Calu3 (cell line): ENCODE results near the gene CSTB. TPM values are rescaled to one million over a fixed set of nuclear protein-coding genes. Genes with fewer than 3 reads are reported as not detected.

Source experiments
- BruUV-seq: library from RNA; stranded (reverse); fragments of 400-500 nt; replicated peaks from 2 replicates; lab custom pipeline; 2021; lab: Mats Ljungman, UMichigan
- CTCF ChIA-PET: fragments of 300-600 bp; sonication (Branson Sonifier 250); formaldehyde crosslinking; loops from one replicate; lab custom pipeline; 2022; ENCODE audit warnings: antibody characterized with exemption; lab: Charles Lee
- DNase-seq: peaks from one replicate; pipeline ENCODE4 v3.0.0; 2022
- H3K27ac Mint-ChIP-seq: one replicate; pipeline ENCODE4 v1.8.0; 2022; ENCODE audit warnings: mixed read lengths; ENCODE audit not compliant: unreplicated experiment
- H3K27me3 Mint-ChIP-seq: one replicate; pipeline ENCODE4 v1.8.0; 2022; ENCODE audit warnings: mixed read lengths; ENCODE audit not compliant: unreplicated experiment
- H3K36me3 Mint-ChIP-seq: one replicate; pipeline ENCODE4 v1.8.0; 2022; ENCODE audit warnings: mild to moderate bottlenecking, moderate library complexity, mixed read lengths; ENCODE audit not compliant: insufficient read depth, unreplicated experiment
- H3K4me1 Mint-ChIP-seq: one replicate; pipeline ENCODE4 v1.8.0; 2022; ENCODE audit warnings: mild to moderate bottlenecking, low read depth, mixed read lengths; ENCODE audit not compliant: unreplicated experiment
- H3K4me3 Mint-ChIP-seq: one replicate; pipeline ENCODE4 v1.8.0; 2022; ENCODE audit warnings: mild to moderate bottlenecking, low read depth, moderate library complexity, mixed read lengths; ENCODE audit not compliant: unreplicated experiment
- H3K9me3 Mint-ChIP-seq: one replicate; pipeline ENCODE4 v1.8.0; 2022; ENCODE audit warnings: low read depth, mixed read lengths; ENCODE audit not compliant: unreplicated experiment
- intact Hi-C: fragments of 100-400 bp; cut with micrococcal nuclease; formaldehyde crosslinking; loops from one replicate; pipeline ENCODE4 v1.10.0; 2022; ENCODE audit not compliant: unreplicated experiment
- total RNA-seq: library from RNA; stranded (reverse); gene quantifications from 2 replicates; pipeline ENCODE4 v1.2.3, GENCODE V29; 2022
- TF ChIP-seq, protein P1 (sequence below): fragments of 200-600 bp; IDR thresholded peaks from one replicate; pipeline ENCODE4 v1.8.0; 2022; ENCODE audit warnings: antibody characterized with exemption; ENCODE audit not compliant: unreplicated experiment

CSTB gene
- total RNA-seq, 1 experiment from 2014 or later: 105 TPM

GRCh38 chr21:43766734-43767497 is 9.2 kb downstream of the CSTB start:
- TF ChIP-seq, protein P1, sequence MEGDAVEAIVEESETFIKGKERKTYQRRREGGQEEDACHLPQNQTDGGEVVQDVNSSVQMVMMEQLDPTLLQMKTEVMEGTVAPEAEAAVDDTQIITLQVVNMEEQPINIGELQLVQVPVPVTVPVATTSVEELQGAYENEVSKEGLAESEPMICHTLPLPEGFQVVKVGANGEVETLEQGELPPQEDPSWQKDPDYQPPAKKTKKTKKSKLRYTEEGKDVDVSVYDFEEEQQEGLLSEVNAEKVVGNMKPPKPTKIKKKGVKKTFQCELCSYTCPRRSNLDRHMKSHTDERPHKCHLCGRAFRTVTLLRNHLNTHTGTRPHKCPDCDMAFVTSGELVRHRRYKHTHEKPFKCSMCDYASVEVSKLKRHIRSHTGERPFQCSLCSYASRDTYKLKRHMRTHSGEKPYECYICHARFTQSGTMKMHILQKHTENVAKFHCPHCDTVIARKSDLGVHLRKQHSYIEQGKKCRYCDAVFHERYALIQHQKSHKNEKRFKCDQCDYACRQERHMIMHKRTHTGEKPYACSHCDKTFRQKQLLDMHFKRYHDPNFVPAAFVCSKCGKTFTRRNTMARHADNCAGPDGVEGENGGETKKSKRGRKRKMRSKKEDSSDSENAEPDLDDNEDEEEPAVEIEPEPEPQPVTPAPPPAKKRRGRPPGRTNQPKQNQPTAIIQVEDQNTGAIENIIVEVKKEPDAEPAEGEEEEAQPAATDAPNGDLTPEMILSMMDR: no peak
- CTCF ChIA-PET: no interaction called here
- H3K27me3 Mint-ChIP-seq: no peaks in the 10 kb centered on the region
- DNase-seq: no peak
- H3K36me3 Mint-ChIP-seq: peaks cover 56% of the 10 kb centered on the region
- no peaks in the 10 kb centered on the region for H3K9me3 Mint-ChIP-seq
- peaks cover 19% of the 10 kb centered on the region for H3K4me1 Mint-ChIP-seq
- no TSS peak for BruUV-seq
- H3K4me3 Mint-ChIP-seq: no peak overlapping the region
- peak overlapping the region; percentile 99 for H3K27ac Mint-ChIP-seq
- intact Hi-C loops: no loop called here

- no peak overlapping the region for H3K4me3 Mint-ChIP-seq
- TF ChIP-seq, protein P1: no peak
- H3K27ac Mint-ChIP-seq: peak overlapping the region; percentile 44
- intact Hi-C loops: no loop called here
- H3K27me3 Mint-ChIP-seq: no peaks in the 10 kb centered on the region
- H3K36me3 Mint-ChIP-seq: peaks cover 52% of the 10 kb centered on the region
- CTCF ChIA-PET: no interaction called here
- BruUV-seq: no TSS peak
- no peak for DNase-seq
- H3K9me3 Mint-ChIP-seq: no peaks in the 10 kb centered on the region
- H3K4me1 Mint-ChIP-seq: peaks cover 19% of the 10 kb centered on the region
Observed at GRCh38 chr21:43764576-43765495, 11.3 kb downstream of the CSTB start.

GRCh38 chr21:43763901-43764523 is 12.1 kb downstream of the CSTB start:
- peaks cover 47% of the 10 kb centered on the region for H3K36me3 Mint-ChIP-seq
- H3K4me3 Mint-ChIP-seq: no peak overlapping the region
- H3K4me1 Mint-ChIP-seq: peaks cover 16% of the 10 kb centered on the region
- CTCF ChIA-PET: no interaction called here
- no peaks in the 10 kb centered on the region for H3K27me3 Mint-ChIP-seq
- no peak for DNase-seq
- BruUV-seq: no TSS peak
- no peaks in the 10 kb centered on the region for H3K9me3 Mint-ChIP-seq
- intact Hi-C loops: no loop called here
- H3K27ac Mint-ChIP-seq: no peak overlapping the region
- TF ChIP-seq, protein P1: no peak

- Mint-ChIP-seq H3K4me3 (no peak overlapping the region), H3K27ac (no peak overlapping the region), H3K27me3 (no peaks in the 10 kb centered on the region), H3K9me3 (no peaks in the 10 kb centered on the region), H3K4me1 (peaks cover 1% of the 10 kb centered on the region), H3K36me3 (peaks cover 32% of the 10 kb centered on the region)
- TF ChIP-seq, protein P1: no peak
- no TSS peak for BruUV-seq
- intact Hi-C loops: no loop called here
- CTCF ChIA-PET: no interaction called here
- no peak for DNase-seq
Observed at GRCh38 chr21:43762303-43763128, 13.6 kb downstream of the CSTB start.
